K562 (cell line): ENCODE data around the gene PLEKHA7. TPM values are rescaled to one million over a fixed set of nuclear protein-coding genes. Genes with fewer than 3 reads are reported as not detected.

Source experiments
- ATAC-seq: fragments of 200-7000 bp; cut with Tn5 transposase; 3 replicates; pipeline ENCODE4 v1.9.1; 2020; ENCODE audit warnings: moderate library complexity
- BruUV-seq: library from RNA; stranded (reverse); fragments of 400-500 nt; replicated peaks from 2 replicates; lab custom pipeline; 2021; lab: Mats Ljungman, UMichigan
- CTCF ChIA-PET: fragments of 300-600 bp; formaldehyde crosslinking; extraction: SDS; loops from one replicate; lab custom pipeline; 2021; ENCODE audit warnings: low intra/inter-chr PET ratio; lab: Yijun Ruan, JAX
- POLR2A ChIA-PET: fragments of 300-600, 350-650 bp; sonication (Branson Sonifier 250); formaldehyde crosslinking; extraction: SDS; loops from one replicate; lab custom pipeline; 2021; ENCODE audit warnings: antibody characterized with exemption, inconsistent platforms; lab: Yijun Ruan, JAX
- DNase-seq, 4 experiments: peaks; one replicate each; pipeline versions ENCODE4 v3.0.0 to v3.0.0-alpha.2; 2011 to 2018; ENCODE audit warnings: low spot score in 3 of 4, mixed read lengths in 3 of 4; ENCODE audit errors: extremely low read depth in 1 of 4
- FAIRE-seq: peaks from 2 replicates; lab custom pipeline; 2011; peaks lifted over from hg19 to GRCh38; lab: Jason Lieb, UNC
- H2AFZ ChIP-seq: 2 replicates; pipeline ENCODE4 v1.6.0; 2011; ENCODE audit warnings: low read depth, low read length, control low read depth, inconsistent platforms
- H3K27ac ChIP-seq: fragments of 200-600 bp; 3 replicates; pipeline ENCODE4 v1.8.0; 2011; ENCODE audit warnings: low read depth, mild to moderate bottlenecking, control low read depth, inconsistent platforms, low read length, moderate library complexity, mixed read lengths; ENCODE audit errors: extremely low read depth
- H3K27me3 ChIP-seq, 2 experiments: fragments of 300-600 bp in 1 of 2; 2 replicates in 1 of 2; 3 replicates in 1 of 2; pipeline versions ENCODE4 v1.6.0 to v1.8.0; 2011; ENCODE audit warnings: inconsistent platforms in 2 of 2, low read length in 2 of 2, mild to moderate bottlenecking in 1 of 2, mixed read lengths in 1 of 2, moderate library complexity in 1 of 2; ENCODE audit not compliant: control insufficient read depth in 2 of 2, insufficient read depth in 2 of 2
- H3K36me3 ChIP-seq: fragments of 300-600 bp; 3 replicates; pipeline ENCODE4 v1.8.0; 2011; ENCODE audit warnings: mild to moderate bottlenecking, low read length, inconsistent platforms; ENCODE audit not compliant: control insufficient read depth, insufficient read depth
- H3K4me1 ChIP-seq, 2 experiments: fragments of 200-600 bp in 1 of 2; replicated peaks in 1 of 2; 2 replicates in 1 of 2; 3 replicates in 1 of 2; pipeline versions ENCODE4 v1.5.1 to v1.8.0; 2011; ENCODE audit warnings: inconsistent platforms in 2 of 2, low read length in 2 of 2, mild to moderate bottlenecking in 1 of 2, mixed read lengths in 1 of 2, moderate library complexity in 1 of 2; ENCODE audit not compliant: control insufficient read depth in 2 of 2, insufficient read depth in 2 of 2
- H3K4me2 ChIP-seq: 2 replicates; pipeline ENCODE4 v1.6.1; 2011; ENCODE audit warnings: low read length, control low read depth, inconsistent platforms, mixed read lengths; ENCODE audit not compliant: insufficient read depth
- H3K4me3 ChIP-seq: fragments of 200-600 bp; sonication (generic), shearing (Covaris generic); 2 replicates; pipeline ENCODE4 v1.5.1; 2016; ENCODE audit warnings: control low read depth, inconsistent platforms
- H3K79me2 ChIP-seq: fragments of 200-600 bp; 3 replicates; pipeline ENCODE4 v1.8.0; 2011; ENCODE audit warnings: low read length, inconsistent platforms; ENCODE audit not compliant: control insufficient read depth, insufficient read depth
- H3K9ac ChIP-seq, 2 experiments: 2 replicates each; pipeline versions ENCODE4 v1.6.0 to v1.6.1; 2011; ENCODE audit warnings: low read depth in 2 of 2, low read length in 2 of 2, control low read depth in 1 of 2, inconsistent platforms in 1 of 2, mild to moderate bottlenecking in 1 of 2, mixed read lengths in 1 of 2; ENCODE audit not compliant: insufficient read depth in 1 of 2
- H3K9me1 ChIP-seq: one replicate; pipeline ENCODE4 v1.6.0; 2011; ENCODE audit warnings: inconsistent platforms, mild to moderate bottlenecking, low read length, moderate library complexity; ENCODE audit not compliant: control insufficient read depth, insufficient read depth
- H3K9me3 ChIP-seq: replicated peaks from 2 replicates; pipeline ENCODE4 v1.5.1; 2011; ENCODE audit warnings: low read depth, low read length, inconsistent platforms; ENCODE audit not compliant: control insufficient read depth, insufficient read depth
- H4K20me1 ChIP-seq: replicated peaks from 2 replicates; pipeline ENCODE4 v1.6.1; 2011; ENCODE audit warnings: low read length, inconsistent platforms, mixed read lengths; ENCODE audit not compliant: control insufficient read depth, insufficient read depth
- FOXM1 ChIP-seq, 2 experiments: fragments of 450-650 bp in 1 of 2; sonication (generic) in 1 of 2; formaldehyde crosslinking in 1 of 2; IDR thresholded peaks; 2 replicates each; pipeline versions ENCODE4 v1.6.1 to v1.9.0; 2017 to 2022; ENCODE audit warnings: low read depth in 2 of 2, mild to moderate bottlenecking in 2 of 2, missing genetic modification reagents in 1 of 2, moderate library complexity in 1 of 2
- HDAC8 ChIP-seq: fragments of 450-650 bp; IDR thresholded peaks from 2 replicates; pipeline ENCODE4 v1.6.1; 2016; ENCODE audit warnings: mild to moderate bottlenecking, missing genetic modification characterization, moderate library complexity, missing compliant biosample characterization
- KAT8 ChIP-seq: fragments of 450-650 bp; IDR thresholded peaks from 2 replicates; pipeline ENCODE4 v1.6.1; 2016; ENCODE audit warnings: low read depth, mild to moderate bottlenecking
- NEUROD1 ChIP-seq: fragments of 150-350 bp; IDR thresholded peaks from 2 replicates; pipeline ENCODE4 v1.6.1; 2014; ENCODE audit warnings: borderline replicate concordance, low read length, low read depth; ENCODE audit not compliant: partially characterized antibody
- SMAD2 ChIP-seq: fragments of 150-350 bp; IDR thresholded peaks from 2 replicates; pipeline ENCODE4 v1.6.1; 2014; ENCODE audit warnings: low read depth, mild to moderate bottlenecking, low read length
- SMARCA4 ChIP-seq: fragments of 450-650 bp; IDR thresholded peaks from 2 replicates; pipeline ENCODE4 v1.6.1; 2016
- ZNF668 ChIP-seq: fragments of 250-450 bp; sonication (Bioruptor Pico); IDR thresholded peaks from 2 replicates; pipeline ENCODE4 v1.8.0; 2022; ENCODE audit warnings: mild to moderate bottlenecking, inconsistent platforms
- WGBS: fragments of 100-300 bp; shearing (Covaris generic); methylation state at CpG from one replicate; pipeline ENCODE4 v1.1.6; 2016; ENCODE audit warnings: low coverage, mixed read lengths; ENCODE audit not compliant: insufficient coverage; ENCODE audit errors: missing lambda C conversion rate; 5-methylcytosine and 5-hydroxymethylcytosine counted together
- in situ Hi-C: fragments of 300-500 bp; cut with MboI; formaldehyde crosslinking; loops from 4 replicates; pipeline ENCODE4 v1.15.0; 2018; ENCODE audit warnings: inconsistent platforms, mixed read lengths
- intact Hi-C: fragments of 100-400 bp; cut with micrococcal nuclease; formaldehyde crosslinking; loops from 2 replicates; pipeline ENCODE4 v1.14.2; 2022
- polyA plus RNA-seq, 8 experiments: library from polyadenylated mRNA; depleted of rRNA in 4 of 8; stranded (reverse) in 5 of 8; unstranded in 3 of 8; fragments of >200 nt; fragmentation: Nextera tagmentation in 2 of 8; fragmentation: Illumina TruSeq in 1 of 8; extraction: Ambion mirVana in 2 of 8; extraction: Trizol in 1 of 8; gene quantifications; 2 replicates each; pipeline versions ENCODE4 v1.2.1 to v1.2.3, GENCODE V29; 2011 to 2014; ENCODE audit warnings: inconsistent platforms in 1 of 8, missing spikeins in 1 of 8
- total RNA-seq, 7 experiments: library from RNA; depleted of rRNA in 6 of 7; stranded (reverse); fragments of >200 nt in 6 of 7; fragmentation: Illumina TruSeq in 2 of 7; extraction: Trizol in 2 of 7; gene quantifications; 2 replicates each; pipeline versions ENCODE4 v1.2.1 to v1.2.3, GENCODE V29; 2011 to 2021; ENCODE audit warnings: low replicate concordance in 1 of 7
- TF ChIP-seq, protein P1 (sequence below): fragments of 450-650 bp; formaldehyde crosslinking; IDR thresholded peaks from 2 replicates; pipeline ENCODE4 v1.4.0; 2022; ENCODE audit warnings: mild to moderate bottlenecking, moderate library complexity
- TF ChIP-seq, protein P2 (sequence below): IDR thresholded peaks from 2 replicates; pipeline ENCODE4 v1.6.1; 2014; ENCODE audit warnings: antibody characterized with exemption
- TF ChIP-seq, protein P3 (sequence below), 3 experiments: fragments of 200-800 bp in 1 of 3; sonication (Bioruptor generic) in 1 of 3; sonication (generic) in 1 of 3; formaldehyde crosslinking in 1 of 3; IDR thresholded peaks; 2 replicates each; pipeline versions ENCODE4 v1.6.1 to v1.8.0; 2016 to 2022; ENCODE audit warnings: mild to moderate bottlenecking in 2 of 3, missing compliant biosample characterization in 2 of 3, missing genetic modification characterization in 2 of 3, missing genetic modification reagents in 1 of 3
- TF ChIP-seq, protein P4 (sequence below): sonication (generic); formaldehyde crosslinking; IDR thresholded peaks from 2 replicates; pipeline ENCODE4 v1.8.0; 2022; ENCODE audit warnings: mild to moderate bottlenecking, missing genetic modification reagents, borderline replicate concordance

Gene PLEKHA7
- total and polyA plus RNA-seq, 9 of the 15 experiments (the other 6 are each of a cell fraction or from before 2014, with no cell fraction given): 0.06 to 0.77 (median 0.20) TPM; not detected in 1

DNA sequence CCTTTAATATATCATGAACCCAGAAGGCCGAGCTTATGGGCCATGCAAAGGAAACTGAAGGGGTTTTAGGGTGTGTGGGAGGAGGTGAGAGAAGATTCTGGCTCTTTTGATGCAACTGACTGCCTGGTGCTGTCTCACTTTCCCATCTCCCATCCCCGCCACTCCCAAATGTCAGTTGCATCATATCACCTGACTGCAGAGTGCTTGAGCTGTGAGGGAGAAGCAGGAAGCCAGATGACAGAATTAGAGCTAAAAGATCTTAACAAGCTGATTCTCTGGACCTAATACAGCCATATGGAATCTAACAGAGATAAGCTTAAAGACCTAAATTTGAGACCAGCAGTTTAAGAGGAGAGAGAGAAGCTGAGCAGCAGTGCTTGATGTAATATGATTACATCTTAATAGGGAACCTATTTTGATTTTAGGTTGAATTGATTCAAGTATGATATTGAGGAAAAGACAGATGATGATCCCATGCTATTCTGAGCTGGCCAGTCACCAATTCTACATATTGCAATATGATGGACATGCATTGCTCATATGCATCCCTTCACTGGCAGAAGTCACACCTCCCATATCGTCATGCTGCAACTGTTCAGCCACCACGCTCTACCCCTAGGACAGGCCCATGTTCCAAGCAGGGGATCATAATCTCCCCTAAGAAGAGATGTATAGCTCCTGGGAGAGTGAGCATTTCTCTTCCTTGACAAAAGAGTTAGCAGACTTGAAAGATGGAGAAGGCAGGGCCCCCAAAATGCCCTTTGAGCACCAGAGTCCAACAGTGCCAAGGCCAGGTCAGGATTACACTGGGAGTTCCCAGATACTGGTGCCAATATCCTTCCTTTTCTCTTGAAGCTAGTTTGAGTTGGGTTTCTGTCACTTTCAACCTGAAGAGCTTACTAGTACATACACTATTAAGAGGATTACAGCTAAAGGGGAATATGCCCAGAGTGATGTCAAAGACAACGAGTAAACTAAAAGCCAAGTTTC is 44.9 kb downstream of the PLEKHA7 start (continued):
- no peak for TF ChIP-seq SMAD2

DNA sequence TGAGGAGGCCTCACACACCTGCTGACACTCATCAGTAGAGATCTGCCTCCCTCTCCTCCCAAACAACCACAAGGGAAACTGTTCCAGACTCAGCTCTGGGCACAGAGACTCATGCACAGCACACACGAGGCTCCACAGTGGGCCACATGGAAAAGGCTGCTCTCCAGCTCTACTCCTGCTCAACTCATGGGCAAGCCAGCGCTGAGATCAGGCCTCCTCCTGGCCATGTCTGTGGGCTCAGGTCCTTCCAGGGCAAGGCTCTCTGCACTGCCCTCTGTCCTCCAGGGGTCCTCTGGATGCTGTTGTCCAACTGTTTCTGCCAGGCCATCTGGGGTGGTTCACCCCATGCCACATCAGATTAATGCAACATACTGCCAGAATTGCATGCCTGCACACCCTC is 46.0 kb downstream of the PLEKHA7 start:
- H3K9me1 ChIP-seq: no peaks in the 10 kb centered on the region
- no peaks in the 10 kb centered on the region for H4K20me1 ChIP-seq
- intact Hi-C loops (no loop called here), in situ Hi-C loops (no loop called here)
- POLR2A ChIA-PET: no interaction called here
- DNase-seq (no peak), FAIRE-seq (no peak), ATAC-seq (no peak)
- H3K4me3 ChIP-seq: no peak overlapping the region
- no peaks in the 10 kb centered on the region for H3K79me2 ChIP-seq
- no peaks in the 10 kb centered on the region for H3K36me3 ChIP-seq
- BruUV-seq: no TSS peak
- H3K27ac ChIP-seq: no peak overlapping the region
- peaks cover 0 to 16% of the 10 kb centered on the region in 2 experiments; a peak in 2 of 5 replicates for H3K27me3 ChIP-seq
- no peak overlapping the region for H3K4me2 ChIP-seq
- H3K4me1 ChIP-seq: no peaks in the 10 kb centered on the region
- 11% methylated on average over 2 of the region's 2 CpGs for WGBS
- no peak overlapping the region for H2AFZ ChIP-seq
- CTCF ChIA-PET: no interaction called here
- no peaks in the 10 kb centered on the region for H3K9me3 ChIP-seq
- H3K9ac ChIP-seq: no peak overlapping the region
- TF ChIP-seq KAT8 (no peak), NEUROD1 (no peak), ZNF668 (no peak), HDAC8 (tag) (no peak), FOXM1 (IDR thresholded peaks at IDR 0.05; ENCODE audit: low read depth) (no peak), FOXM1 (CRISPR knock-in tag; IDR thresholded peaks at IDR 0.05; ENCODE audit: low read depth) (no peak), SMARCA4 (no peak)
- TF ChIP-seq, protein P1, sequence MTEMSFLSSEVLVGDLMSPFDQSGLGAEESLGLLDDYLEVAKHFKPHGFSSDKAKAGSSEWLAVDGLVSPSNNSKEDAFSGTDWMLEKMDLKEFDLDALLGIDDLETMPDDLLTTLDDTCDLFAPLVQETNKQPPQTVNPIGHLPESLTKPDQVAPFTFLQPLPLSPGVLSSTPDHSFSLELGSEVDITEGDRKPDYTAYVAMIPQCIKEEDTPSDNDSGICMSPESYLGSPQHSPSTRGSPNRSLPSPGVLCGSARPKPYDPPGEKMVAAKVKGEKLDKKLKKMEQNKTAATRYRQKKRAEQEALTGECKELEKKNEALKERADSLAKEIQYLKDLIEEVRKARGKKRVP (CRISPR knock-in tag): no peak
- TF ChIP-seq, protein P2, sequence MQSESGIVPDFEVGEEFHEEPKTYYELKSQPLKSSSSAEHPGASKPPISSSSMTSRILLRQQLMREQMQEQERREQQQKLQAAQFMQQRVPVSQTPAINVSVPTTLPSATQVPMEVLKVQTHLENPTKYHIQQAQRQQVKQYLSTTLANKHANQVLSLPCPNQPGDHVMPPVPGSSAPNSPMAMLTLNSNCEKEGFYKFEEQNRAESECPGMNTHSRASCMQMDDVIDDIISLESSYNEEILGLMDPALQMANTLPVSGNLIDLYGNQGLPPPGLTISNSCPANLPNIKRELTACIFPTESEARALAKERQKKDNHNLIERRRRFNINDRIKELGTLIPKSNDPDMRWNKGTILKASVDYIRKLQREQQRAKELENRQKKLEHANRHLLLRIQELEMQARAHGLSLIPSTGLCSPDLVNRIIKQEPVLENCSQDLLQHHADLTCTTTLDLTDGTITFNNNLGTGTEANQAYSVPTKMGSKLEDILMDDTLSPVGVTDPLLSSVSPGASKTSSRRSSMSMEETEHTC: no peak
- TF ChIP-seq, protein P3, sequence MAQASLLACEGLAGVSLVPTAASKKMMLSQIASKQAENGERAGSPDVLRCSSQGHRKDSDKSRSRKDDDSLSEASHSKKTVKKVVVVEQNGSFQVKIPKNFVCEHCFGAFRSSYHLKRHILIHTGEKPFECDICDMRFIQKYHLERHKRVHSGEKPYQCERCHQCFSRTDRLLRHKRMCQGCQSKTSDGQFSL (CRISPR knock-in tag; IDR thresholded peaks at IDR 0.05): no peak
- TF ChIP-seq, protein P3 (tag; IDR thresholded peaks at IDR 0.05): no peak
- TF ChIP-seq, protein P4, sequence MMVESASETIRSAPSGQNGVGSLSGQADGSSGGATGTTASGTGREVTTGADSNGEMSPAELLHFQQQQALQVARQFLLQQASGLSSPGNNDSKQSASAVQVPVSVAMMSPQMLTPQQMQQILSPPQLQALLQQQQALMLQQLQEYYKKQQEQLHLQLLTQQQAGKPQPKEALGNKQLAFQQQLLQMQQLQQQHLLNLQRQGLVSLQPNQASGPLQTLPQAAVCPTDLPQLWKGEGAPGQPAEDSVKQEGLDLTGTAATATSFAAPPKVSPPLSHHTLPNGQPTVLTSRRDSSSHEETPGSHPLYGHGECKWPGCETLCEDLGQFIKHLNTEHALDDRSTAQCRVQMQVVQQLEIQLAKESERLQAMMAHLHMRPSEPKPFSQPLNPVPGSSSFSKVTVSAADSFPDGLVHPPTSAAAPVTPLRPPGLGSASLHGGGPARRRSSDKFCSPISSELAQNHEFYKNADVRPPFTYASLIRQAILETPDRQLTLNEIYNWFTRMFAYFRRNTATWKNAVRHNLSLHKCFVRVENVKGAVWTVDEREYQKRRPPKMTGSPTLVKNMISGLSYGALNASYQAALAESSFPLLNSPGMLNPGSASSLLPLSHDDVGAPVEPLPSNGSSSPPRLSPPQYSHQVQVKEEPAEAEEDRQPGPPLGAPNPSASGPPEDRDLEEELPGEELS (CRISPR knock-in tag): no peak
